ENCODE measurements around the gene BORCS6.
"Not testable (repeated sequence)": the region's sequence is repeated elsewhere in the genome, so short reads cannot be mapped to it uniquely, and the experiment has no call there.

Gene BORCS6

GRCh38 chr17:8189711-8190477 lies at the start of gene BORCS6:
BORCS6 (minus strand) TSS chr17:8190180; CDS start chr17:8190140, 40 bp downstream.
- peak; percentile 95 for DNase-seq

GRCh38 chr17:8237886-8238285 lies 47.9 kb upstream of the BORCS6 start:
- DNase-seq = no peak

- no peak for DNase-seq
Measured at GRCh38 chr17:8237175-8237574, 47.2 kb upstream of the BORCS6 start.

GRCh38 chr17:8235676-8236075 lies 45.7 kb upstream of the BORCS6 start:
- DNase-seq = no peak

GRCh38 chr17:8234361-8235270 lies 44.6 kb upstream of the BORCS6 start:
- DNase-seq = no peak

- no peak for DNase-seq
Measured at GRCh38 chr17:8231701-8232100, 41.7 kb upstream of the BORCS6 start.

- no peak for DNase-seq
Measured at GRCh38 chr17:8227238-8227581, 37.2 kb upstream of the BORCS6 start.

- DNase-seq = no peak
Measured at GRCh38 chr17:8226536-8227237, 36.7 kb upstream of the BORCS6 start.

GRCh38 chr17:8225813-8226535 lies 36.0 kb upstream of the BORCS6 start:
- DNase-seq = no peak

- DNase-seq = no peak
Measured at GRCh38 chr17:8224891-8225812, 35.2 kb upstream of the BORCS6 start.

- DNase-seq = peak; percentile 55
Measured at GRCh38 chr17:8223356-8224126, 33.6 kb upstream of the BORCS6 start.

GRCh38 chr17:8222630-8223355 lies 32.8 kb upstream of the BORCS6 start:
- DNase-seq = peak; percentile 91

- no peak for DNase-seq
Measured at GRCh38 chr17:8222380-8222629, 32.3 kb upstream of the BORCS6 start.

- peak; percentile 75 for DNase-seq
Measured at GRCh38 chr17:8221663-8222379, 31.8 kb upstream of the BORCS6 start.

GRCh38 chr17:8220783-8221662 lies 31.0 kb upstream of the BORCS6 start:
- peak; percentile 81 for DNase-seq

- not testable (repeated sequence) for DNase-seq
Measured at GRCh38 chr17:8214000-8214399, 24.0 kb upstream of the BORCS6 start.

- no peak for DNase-seq
Measured at GRCh38 chr17:8212312-8213180, 22.6 kb upstream of the BORCS6 start.

Measured in NCI-H2171 (cell line).